ENCODE data around the gene MED12. TPM values are rescaled to one million over a fixed set of nuclear protein-coding genes. Genes with fewer than 3 reads are reported as not detected.

MED12 gene
- total RNA-seq, 1 donor from 2014 or later, result 23.2 TPM

DNA sequence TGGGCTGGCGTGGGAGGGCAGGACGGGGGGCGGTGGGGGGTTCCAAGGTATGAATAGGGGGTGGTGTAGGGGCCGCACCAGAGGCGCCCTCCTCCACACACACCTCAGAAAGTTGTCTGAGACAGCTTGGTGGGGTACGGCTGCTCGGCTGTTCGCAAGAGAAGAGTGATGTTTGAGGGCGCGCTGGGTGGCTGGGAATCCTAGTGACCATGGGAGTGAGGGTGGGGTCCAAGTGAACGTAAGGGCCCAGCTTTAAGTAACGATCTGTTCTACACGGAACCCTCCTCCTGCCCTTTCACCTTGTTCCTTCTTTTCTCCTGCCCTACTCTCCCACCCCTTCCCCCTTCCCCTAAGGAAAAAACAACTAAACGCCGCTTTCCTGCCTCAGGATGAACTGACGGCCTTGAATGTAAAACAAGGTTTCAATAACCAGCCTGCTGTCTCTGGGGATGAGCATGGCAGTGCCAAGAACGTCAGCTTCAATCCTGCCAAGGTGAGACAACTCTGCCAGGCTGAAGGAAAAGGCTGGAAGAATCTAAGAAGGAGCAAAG lies 664 bp downstream of the MED12 start:
- intact Hi-C loops (cut with micrococcal nuclease), result no loop called here
- TF ChIP-seq, protein P1, sequence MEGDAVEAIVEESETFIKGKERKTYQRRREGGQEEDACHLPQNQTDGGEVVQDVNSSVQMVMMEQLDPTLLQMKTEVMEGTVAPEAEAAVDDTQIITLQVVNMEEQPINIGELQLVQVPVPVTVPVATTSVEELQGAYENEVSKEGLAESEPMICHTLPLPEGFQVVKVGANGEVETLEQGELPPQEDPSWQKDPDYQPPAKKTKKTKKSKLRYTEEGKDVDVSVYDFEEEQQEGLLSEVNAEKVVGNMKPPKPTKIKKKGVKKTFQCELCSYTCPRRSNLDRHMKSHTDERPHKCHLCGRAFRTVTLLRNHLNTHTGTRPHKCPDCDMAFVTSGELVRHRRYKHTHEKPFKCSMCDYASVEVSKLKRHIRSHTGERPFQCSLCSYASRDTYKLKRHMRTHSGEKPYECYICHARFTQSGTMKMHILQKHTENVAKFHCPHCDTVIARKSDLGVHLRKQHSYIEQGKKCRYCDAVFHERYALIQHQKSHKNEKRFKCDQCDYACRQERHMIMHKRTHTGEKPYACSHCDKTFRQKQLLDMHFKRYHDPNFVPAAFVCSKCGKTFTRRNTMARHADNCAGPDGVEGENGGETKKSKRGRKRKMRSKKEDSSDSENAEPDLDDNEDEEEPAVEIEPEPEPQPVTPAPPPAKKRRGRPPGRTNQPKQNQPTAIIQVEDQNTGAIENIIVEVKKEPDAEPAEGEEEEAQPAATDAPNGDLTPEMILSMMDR (IDR thresholded peaks at IDR 0.05; ENCODE audit: borderline replicate concordance), result no peak
- peaks cover 13% of the 10 kb centered on the region for H3K4me1 ChIP-seq
- H3K27ac ChIP-seq (replicated peaks), result peak overlapping the region; percentile 76
- H3K9me3 ChIP-seq (replicated peaks), result no peaks in the 10 kb centered on the region
- no peaks in the 10 kb centered on the region for H3K27me3 ChIP-seq (ENCODE audit: low read depth)
- peaks cover 32% of the 10 kb centered on the region for H3K36me3 ChIP-seq
- H3K4me3 ChIP-seq, result peak overlapping the region; percentile 73
- DNase-seq, result no peak

DNA sequence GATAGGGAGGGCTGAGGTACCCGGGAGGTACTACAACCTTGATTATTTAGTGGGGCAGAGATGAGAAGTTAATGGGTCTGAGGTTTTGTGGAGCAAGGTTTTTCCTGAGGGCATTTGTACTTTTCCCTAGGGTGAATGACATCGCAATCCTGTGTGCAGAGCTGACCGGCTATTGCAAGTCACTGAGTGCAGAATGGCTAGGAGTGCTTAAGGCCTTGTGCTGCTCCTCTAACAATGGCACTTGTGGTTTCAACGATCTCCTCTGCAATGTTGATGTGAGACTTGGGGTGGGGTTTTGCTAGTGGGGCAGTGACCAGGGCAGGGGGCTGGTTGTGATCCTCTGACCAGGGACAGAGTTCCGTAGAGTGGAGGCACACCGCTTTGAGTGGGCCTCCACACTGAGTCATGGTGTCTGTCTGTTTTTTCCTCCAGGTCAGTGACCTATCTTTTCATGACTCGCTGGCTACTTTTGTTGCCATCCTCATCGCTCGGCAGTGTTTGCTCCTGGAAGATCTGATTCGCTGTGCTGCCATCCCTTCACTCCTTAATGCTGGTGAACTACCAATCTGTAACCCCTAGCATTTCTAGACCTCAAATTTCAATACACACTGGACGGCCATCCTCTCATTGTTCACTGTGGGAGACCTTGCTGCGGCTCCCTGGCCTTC lies 9.9 kb downstream of the MED12 start:
- DNase-seq, result no peak
- H3K27ac ChIP-seq (replicated peaks), result no peak overlapping the region
- H3K4me3 ChIP-seq, result no peak overlapping the region
- no peaks in the 10 kb centered on the region for H3K27me3 ChIP-seq (ENCODE audit: low read depth)
- TF ChIP-seq, protein P1 (IDR thresholded peaks at IDR 0.05; ENCODE audit: borderline replicate concordance), result no peak
- H3K9me3 ChIP-seq (replicated peaks), result no peaks in the 10 kb centered on the region
- no peaks in the 10 kb centered on the region for H3K4me1 ChIP-seq
- intact Hi-C loops (cut with micrococcal nuclease), result no loop called here
- peaks cover 85% of the 10 kb centered on the region for H3K36me3 ChIP-seq

DNA sequence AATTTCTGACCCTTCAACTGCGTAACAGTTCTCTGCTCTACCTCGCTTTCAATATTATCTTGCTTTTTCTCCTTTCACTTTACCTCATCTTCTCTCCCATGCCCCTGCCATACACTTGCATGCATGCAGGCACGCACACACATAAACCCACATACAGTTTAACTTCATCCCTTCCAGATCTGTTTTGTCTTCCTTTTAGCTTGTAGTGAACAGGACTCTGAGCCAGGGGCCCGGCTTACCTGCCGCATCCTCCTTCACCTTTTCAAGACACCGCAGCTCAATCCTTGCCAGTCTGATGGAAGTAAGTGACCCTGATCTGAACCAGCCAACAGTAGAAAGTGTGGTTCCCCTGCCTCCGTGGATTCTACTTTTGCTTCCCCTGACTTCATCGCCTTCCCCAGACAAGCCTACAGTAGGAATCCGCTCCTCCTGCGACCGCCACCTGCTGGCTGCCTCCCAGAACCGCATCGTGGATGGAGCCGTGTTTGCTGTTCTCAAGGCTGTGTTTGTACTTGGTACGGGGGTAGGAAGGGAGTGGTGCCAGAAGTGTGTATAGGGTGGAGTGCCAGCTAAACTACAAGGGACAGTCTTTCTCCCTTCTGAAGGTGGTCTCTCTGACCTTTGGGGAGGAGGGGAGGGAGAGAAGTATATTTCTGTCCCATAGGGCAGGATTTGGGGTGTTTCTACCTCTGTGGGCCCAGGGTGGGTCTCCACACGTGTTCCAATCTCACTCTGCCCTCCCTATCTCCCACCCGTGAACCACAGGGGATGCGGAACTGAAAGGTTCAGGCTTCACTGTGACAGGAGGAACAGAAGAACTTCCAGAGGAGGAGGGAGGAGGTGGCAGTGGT lies 10.7 kb downstream of the MED12 start:
- intact Hi-C loops (cut with micrococcal nuclease), result no loop called here
- Histone ChIP-seq H3K4me3 (no peak overlapping the region), H3K9me3 (replicated peaks) (no peaks in the 10 kb centered on the region), H3K4me1 (no peaks in the 10 kb centered on the region), H3K27me3 (ENCODE audit: low read depth) (no peaks in the 10 kb centered on the region), H3K36me3 (peaks cover 81% of the 10 kb centered on the region), H3K27ac (replicated peaks) (no peak overlapping the region)
- DNase-seq, result peak; percentile 59
- TF ChIP-seq, protein P1 (IDR thresholded peaks at IDR 0.05; ENCODE audit: borderline replicate concordance), result peak; percentile 69

DNA sequence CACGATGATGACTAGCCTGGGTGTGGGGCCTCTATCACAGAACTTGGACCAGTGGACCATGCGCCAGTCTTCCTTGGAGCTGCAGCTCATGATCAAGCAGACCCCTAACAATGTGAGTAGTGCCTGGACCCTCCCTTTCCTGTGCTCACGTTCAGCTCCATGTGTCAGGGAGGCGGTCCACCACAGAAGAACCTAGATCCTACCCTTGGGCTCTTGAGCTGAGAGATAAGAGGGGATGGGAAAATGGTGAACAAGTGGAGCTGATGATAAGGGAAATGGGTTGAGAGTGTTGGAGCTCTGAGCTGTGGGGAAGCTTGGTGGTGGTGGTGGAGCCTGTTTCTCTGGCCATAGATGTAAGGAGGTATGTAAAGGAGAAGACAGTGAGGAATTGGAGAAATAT lies 13.1 kb downstream of the MED12 start:
- peaks cover 76% of the 10 kb centered on the region for H3K36me3 ChIP-seq
- H3K4me1 ChIP-seq, result no peaks in the 10 kb centered on the region
- H3K9me3 ChIP-seq (replicated peaks), result no peaks in the 10 kb centered on the region
- intact Hi-C loops (cut with micrococcal nuclease), result no loop called here
- H3K27me3 ChIP-seq (ENCODE audit: low read depth), result no peaks in the 10 kb centered on the region
- no peak overlapping the region for H3K27ac ChIP-seq (replicated peaks)
- no peak overlapping the region for H3K4me3 ChIP-seq
- DNase-seq, result no peak
- TF ChIP-seq, protein P1 (IDR thresholded peaks at IDR 0.05; ENCODE audit: borderline replicate concordance), result no peak

DNA sequence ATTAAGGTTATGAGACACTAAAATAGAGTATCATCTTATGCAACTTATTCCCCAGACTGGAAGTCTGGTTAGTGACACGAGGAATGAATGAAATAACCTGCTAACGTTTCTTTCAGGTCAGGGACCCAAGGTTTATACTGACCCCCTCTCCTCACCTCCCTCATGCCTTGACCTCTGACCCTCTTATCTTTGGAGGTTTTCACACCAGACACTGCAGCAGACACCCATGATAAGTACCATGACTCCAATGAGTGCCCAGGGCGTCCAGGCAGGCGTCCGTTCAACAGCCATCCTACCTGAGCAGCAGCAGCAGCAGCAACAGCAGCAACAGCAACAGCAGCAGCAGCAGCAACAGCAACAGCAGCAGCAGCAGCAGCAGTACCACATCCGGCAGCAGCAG lies 22.0 kb downstream of the MED12 start:
- Histone ChIP-seq H3K27ac (replicated peaks) (no peak overlapping the region), H3K36me3 (peaks cover 46% of the 10 kb centered on the region), H3K4me1 (peaks cover 6% of the 10 kb centered on the region), H3K4me3 (no peak overlapping the region), H3K9me3 (replicated peaks) (no peaks in the 10 kb centered on the region), H3K27me3 (ENCODE audit: low read depth) (no peaks in the 10 kb centered on the region)
- intact Hi-C loops (cut with micrococcal nuclease), result no loop called here
- TF ChIP-seq, protein P1 (IDR thresholded peaks at IDR 0.05; ENCODE audit: borderline replicate concordance), result no peak
- no peak for DNase-seq
